Type B pancreatic cell (in vitro differentiated cells): ENCODE results near the gene RFC3. TPM values are rescaled to one million over a fixed set of nuclear protein-coding genes. Genes with fewer than 3 reads are reported as not detected.
"Not testable (repeated sequence)": the region's sequence is repeated elsewhere in the genome, so short reads cannot be mapped to it uniquely, and the experiment has no call there.

Experiments used
- DNase-seq: peaks from one replicate; pipeline ENCODE4 v3.0.0; 2021; ENCODE audit warnings: mixed read lengths; ENCODE audit not compliant: unreplicated experiment; ENCODE audit errors: extremely low spot score
- H3K27ac Mint-ChIP-seq: 2 replicates; pipeline ENCODE4 v1.8.0; 2021; ENCODE audit warnings: mild to moderate bottlenecking, mixed read lengths
- H3K27me3 Mint-ChIP-seq: 2 replicates; pipeline ENCODE4 v1.8.0; 2021; ENCODE audit warnings: mixed read lengths
- H3K36me3 Mint-ChIP-seq: 2 replicates; pipeline ENCODE4 v1.8.0; 2021; ENCODE audit warnings: mixed read lengths
- H3K4me1 Mint-ChIP-seq: one replicate; pipeline ENCODE4 v1.8.0; 2021; ENCODE audit warnings: mixed read lengths; ENCODE audit not compliant: unreplicated experiment
- H3K4me3 Mint-ChIP-seq: 2 replicates; pipeline ENCODE4 v1.8.0; 2021; ENCODE audit warnings: mild to moderate bottlenecking, mixed read lengths
- H3K9me3 Mint-ChIP-seq: 2 replicates; pipeline ENCODE4 v1.8.0; 2021; ENCODE audit warnings: mixed read lengths
- CTCF ChIP-seq: fragments of 200-600 bp; sonication (generic); conservative IDR thresholded peaks from 2 replicates; pipeline ENCODE4 v1.5.0; 2021; ENCODE audit warnings: antibody characterized with exemption, mild to moderate bottlenecking
- total RNA-seq: library from RNA; stranded (reverse); gene quantifications from 2 replicates; pipeline ENCODE4 v1.2.1, GENCODE V29; 2021; ENCODE audit warnings: low replicate concordance

RFC3 gene
- total RNA-seq, 1 donor from 2014 or later: 30.0 TPM

- Mint-ChIP-seq H3K4me1 (no peaks in the 10 kb centered on the region), H3K4me3 (no peak overlapping the region), H3K36me3 (no peaks in the 10 kb centered on the region), H3K27ac (no peak overlapping the region), H3K9me3 (peaks cover 5% of the 10 kb centered on the region), H3K27me3 (no peaks in the 10 kb centered on the region)
- DNase-seq: no peak
- TF ChIP-seq CTCF: no peak
Observed at GRCh38 chr13:33782631-33783030, 35.3 kb upstream of the RFC3 start.

- H3K9me3 Mint-ChIP-seq, H3K27me3 Mint-ChIP-seq, H3K36me3 Mint-ChIP-seq, DNase-seq, H3K27ac Mint-ChIP-seq, H3K4me1 Mint-ChIP-seq, H3K4me3 Mint-ChIP-seq: not testable (repeated sequence)
Observed at GRCh38 chr13:33783212-33783611, 34.7 kb upstream of the RFC3 start.

DNA sequence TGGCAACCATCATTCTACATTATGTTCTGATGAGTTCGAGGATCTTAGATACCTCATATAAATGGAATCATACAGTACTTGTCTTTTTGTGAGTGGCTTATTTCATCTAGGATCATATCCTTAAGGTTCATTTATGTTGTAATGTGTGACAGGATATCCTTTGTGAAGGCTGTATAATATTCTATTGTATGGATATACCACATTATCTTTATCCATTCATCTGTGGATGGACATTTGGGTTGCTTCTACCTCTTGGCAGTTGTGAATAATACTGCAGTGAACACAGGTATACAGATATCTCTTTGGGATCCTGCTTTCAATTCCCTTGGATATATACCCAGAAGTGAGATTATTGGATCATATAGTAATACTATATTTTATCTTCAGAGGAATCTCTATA is 33.2 kb upstream of the RFC3 start:
- Mint-ChIP-seq H3K9me3 (peaks cover 5% of the 10 kb centered on the region), H3K4me3 (no peak overlapping the region), H3K36me3 (no peaks in the 10 kb centered on the region), H3K4me1 (no peaks in the 10 kb centered on the region), H3K27ac (no peak overlapping the region), H3K27me3 (no peaks in the 10 kb centered on the region)
- no peak for DNase-seq
- no peak for TF ChIP-seq CTCF

- H3K9me3 Mint-ChIP-seq: peaks cover 5% of the 10 kb centered on the region
- no peaks in the 10 kb centered on the region for H3K27me3 Mint-ChIP-seq
- H3K27ac Mint-ChIP-seq: no peak overlapping the region
- no peak for DNase-seq
- H3K4me1 Mint-ChIP-seq: no peaks in the 10 kb centered on the region
- H3K36me3 Mint-ChIP-seq: no peaks in the 10 kb centered on the region
- no peak for TF ChIP-seq CTCF
- H3K4me3 Mint-ChIP-seq: no peak overlapping the region
Observed at GRCh38 chr13:33785384-33785783, 32.6 kb upstream of the RFC3 start.

GRCh38 chr13:33787051-33787591 is 30.8 kb upstream of the RFC3 start:
- Mint-ChIP-seq H3K27me3 (no peaks in the 10 kb centered on the region), H3K4me1 (no peaks in the 10 kb centered on the region), H3K9me3 (peaks cover 5% of the 10 kb centered on the region), H3K36me3 (no peaks in the 10 kb centered on the region), H3K4me3 (no peak overlapping the region), H3K27ac (no peak overlapping the region)
- DNase-seq: no peak
- no peak for TF ChIP-seq CTCF

- no peak overlapping the region for H3K4me3 Mint-ChIP-seq
- DNase-seq: no peak
- peaks cover 5% of the 10 kb centered on the region for H3K9me3 Mint-ChIP-seq
- H3K27me3 Mint-ChIP-seq: no peaks in the 10 kb centered on the region
- TF ChIP-seq CTCF: no peak
- no peaks in the 10 kb centered on the region for H3K36me3 Mint-ChIP-seq
- no peaks in the 10 kb centered on the region for H3K4me1 Mint-ChIP-seq
- H3K27ac Mint-ChIP-seq: no peak overlapping the region
Observed at GRCh38 chr13:33789066-33789606, 28.8 kb upstream of the RFC3 start.
